ENCODE measurements around the gene PROK2.

DNA sequence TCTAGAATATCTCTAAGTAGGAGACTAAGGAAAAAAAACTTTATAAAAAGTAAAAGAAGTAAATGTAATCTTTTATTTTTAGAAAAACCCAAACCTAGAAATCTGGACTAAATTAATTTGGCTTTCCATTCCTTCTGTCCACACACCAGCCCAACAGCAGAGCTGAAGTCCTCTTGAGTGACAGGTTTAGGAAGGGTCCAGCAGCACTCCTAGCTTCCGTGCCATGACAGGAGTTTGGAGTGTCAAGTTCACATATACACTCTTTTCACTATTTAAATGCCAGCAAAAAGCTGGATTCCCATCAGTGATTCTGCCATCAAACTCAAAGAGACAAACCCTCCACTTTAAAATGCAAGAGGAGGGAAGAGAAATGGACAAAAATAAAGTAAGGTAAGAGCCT lies 13.1 kb downstream of the PROK2 start:
- TF ChIP-seq, protein P1, sequence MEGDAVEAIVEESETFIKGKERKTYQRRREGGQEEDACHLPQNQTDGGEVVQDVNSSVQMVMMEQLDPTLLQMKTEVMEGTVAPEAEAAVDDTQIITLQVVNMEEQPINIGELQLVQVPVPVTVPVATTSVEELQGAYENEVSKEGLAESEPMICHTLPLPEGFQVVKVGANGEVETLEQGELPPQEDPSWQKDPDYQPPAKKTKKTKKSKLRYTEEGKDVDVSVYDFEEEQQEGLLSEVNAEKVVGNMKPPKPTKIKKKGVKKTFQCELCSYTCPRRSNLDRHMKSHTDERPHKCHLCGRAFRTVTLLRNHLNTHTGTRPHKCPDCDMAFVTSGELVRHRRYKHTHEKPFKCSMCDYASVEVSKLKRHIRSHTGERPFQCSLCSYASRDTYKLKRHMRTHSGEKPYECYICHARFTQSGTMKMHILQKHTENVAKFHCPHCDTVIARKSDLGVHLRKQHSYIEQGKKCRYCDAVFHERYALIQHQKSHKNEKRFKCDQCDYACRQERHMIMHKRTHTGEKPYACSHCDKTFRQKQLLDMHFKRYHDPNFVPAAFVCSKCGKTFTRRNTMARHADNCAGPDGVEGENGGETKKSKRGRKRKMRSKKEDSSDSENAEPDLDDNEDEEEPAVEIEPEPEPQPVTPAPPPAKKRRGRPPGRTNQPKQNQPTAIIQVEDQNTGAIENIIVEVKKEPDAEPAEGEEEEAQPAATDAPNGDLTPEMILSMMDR (optimal IDR thresholded peaks at IDR 0.05 in 1 of 3, IDR thresholded peaks at IDR 0.05 in 1 of 3, conservative IDR thresholded peaks at IDR 0.05 in 1 of 3; ENCODE audit: extremely low read depth in 1 of 3, insufficient read depth in 2 of 3, low read length in 3 of 3): no peak
- no peak for TF ChIP-seq EZH2 (IDR thresholded peaks at IDR 0.05; ENCODE audit: low read length)
